ENCODE data around the gene NR2F2.

DNA sequence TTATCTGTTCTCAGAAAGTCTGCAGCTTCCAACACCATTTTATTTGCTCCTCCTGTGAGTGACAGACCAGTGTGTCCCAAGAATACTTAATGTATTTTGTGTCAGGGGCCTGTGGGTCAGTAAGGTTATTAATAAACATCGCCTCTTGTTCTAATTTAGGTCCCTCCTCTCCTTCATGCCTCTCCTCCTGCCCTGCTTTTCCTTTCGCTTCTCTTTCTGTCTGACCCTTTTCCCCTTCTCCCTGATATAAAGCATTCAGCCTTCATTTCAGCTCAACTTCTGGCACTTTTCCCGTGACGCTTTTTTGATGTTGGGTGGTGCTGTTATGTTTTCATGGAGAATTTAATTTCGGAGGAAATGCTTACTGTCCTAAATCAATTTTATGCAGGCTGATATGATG is 29.7 kb upstream of the NR2F2 start:
- TF ChIP-seq, protein P1, sequence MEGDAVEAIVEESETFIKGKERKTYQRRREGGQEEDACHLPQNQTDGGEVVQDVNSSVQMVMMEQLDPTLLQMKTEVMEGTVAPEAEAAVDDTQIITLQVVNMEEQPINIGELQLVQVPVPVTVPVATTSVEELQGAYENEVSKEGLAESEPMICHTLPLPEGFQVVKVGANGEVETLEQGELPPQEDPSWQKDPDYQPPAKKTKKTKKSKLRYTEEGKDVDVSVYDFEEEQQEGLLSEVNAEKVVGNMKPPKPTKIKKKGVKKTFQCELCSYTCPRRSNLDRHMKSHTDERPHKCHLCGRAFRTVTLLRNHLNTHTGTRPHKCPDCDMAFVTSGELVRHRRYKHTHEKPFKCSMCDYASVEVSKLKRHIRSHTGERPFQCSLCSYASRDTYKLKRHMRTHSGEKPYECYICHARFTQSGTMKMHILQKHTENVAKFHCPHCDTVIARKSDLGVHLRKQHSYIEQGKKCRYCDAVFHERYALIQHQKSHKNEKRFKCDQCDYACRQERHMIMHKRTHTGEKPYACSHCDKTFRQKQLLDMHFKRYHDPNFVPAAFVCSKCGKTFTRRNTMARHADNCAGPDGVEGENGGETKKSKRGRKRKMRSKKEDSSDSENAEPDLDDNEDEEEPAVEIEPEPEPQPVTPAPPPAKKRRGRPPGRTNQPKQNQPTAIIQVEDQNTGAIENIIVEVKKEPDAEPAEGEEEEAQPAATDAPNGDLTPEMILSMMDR (IDR thresholded peaks at IDR 0.05; ENCODE audit: low read length) = no peak
- no peak for TF ChIP-seq EZH2 (optimal IDR thresholded peaks at IDR 0.05; ENCODE audit: low read depth, low read length)
- TF ChIP-seq EZH2phosphoT487 (IDR thresholded peaks at IDR 0.05; ENCODE audit: low read length) = no peak

Data from MM.1S (cell line).